NCI-H748 (cell line): ENCODE measurements around the gene MED27.

Experiments used
- DNase-seq: peaks from one replicate; lab custom pipeline; 2025; ENCODE audit not compliant: unreplicated experiment; lab: John Stamatoyannopoulos, UW

MED27 gene

DNA sequence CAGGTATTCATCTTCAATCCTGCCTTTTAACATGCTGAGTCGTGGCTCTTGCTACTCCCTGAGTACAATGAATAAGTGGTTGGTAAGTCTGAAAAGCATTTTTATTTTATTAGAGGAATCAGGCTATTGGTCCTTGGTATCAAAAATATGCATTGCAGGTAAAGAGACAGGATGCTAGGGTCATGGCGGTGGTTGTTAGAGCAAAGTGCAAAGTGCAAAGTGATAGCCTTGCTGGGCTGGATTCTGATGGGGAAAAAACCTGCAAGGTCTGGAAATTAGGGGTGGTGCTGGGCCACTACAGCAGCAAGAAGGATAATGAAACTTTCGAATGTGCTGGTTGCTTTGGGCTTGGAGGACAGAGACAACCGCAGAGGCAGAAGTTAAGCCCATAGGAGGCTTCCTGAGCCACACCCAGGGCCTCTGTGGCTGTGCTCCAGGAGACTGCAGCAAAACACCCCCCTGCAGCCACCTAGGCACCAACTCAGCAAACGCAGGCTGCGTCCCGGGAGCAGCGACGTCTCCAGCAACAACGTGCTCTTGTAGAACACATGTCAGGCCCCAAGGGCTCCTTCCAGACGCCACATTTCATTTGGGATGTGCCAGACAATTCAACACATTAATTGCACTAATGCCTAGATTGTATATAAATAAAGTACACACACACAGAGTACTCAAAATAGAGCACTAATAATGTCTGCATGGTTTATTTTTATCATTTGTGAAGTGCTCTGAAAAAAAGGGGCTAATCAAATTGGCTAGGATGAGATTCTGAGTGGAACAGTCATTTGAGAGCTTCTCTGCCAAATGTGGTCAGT, 190.0 kb downstream of the MED27 start:
- no peak for DNase-seq

DNA sequence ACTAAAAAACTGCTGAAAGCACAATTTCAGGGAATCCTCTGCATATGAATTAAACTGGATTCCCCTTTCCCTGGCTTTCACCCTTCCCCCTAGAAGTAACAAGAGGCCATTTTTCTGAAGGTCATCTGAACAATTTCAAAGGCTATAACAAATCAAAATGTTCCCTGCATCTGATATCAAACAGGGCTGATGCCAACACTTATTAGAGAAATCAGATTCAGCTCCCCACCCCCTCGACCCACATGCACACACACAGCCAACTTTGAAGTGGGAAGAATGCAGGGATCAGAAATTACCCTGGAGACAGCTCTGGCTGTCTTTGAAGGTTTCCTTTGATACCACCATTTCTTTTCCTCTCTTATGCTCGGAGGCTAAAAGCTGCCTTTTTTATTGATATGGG, 190.7 kb downstream of the MED27 start:
- no peak for DNase-seq

DNA sequence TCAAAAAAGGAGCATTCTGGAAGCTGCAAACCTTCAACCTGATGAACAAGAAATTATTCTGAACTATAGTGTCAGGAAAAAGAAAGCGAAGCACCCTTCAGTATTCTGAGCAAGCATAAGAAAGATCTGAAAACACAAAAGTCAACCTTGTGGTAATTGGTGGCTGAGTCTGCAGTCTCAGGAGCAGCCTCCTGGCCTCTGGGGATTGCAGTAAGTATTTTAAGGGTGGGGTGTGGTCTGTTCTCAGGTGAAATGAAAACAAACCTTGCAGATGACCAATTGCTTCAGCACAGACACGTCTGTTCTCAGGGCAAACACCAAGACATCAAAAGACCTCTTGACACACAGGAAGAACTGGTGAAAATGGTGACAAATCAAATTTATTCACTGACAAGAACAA, 192.0 kb downstream of the MED27 start:
- no peak for DNase-seq

DNA sequence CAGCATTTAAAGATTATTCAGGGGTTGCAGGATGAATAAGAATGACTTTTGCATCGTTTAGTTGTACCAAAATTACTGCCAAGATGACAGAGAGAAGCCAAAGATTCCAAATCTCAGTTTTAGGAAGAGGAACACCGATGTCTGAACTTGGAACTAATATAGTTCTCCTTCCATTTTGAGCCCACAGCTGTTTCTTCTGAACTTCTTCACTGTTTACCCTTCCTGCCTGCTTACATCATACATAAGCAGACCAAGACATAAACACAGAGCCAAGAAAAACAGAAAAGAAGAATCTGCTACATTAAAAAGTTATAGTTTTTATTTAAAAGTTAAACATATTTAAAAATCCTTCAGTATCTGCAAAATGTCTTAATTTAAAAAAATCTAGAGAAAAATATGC, 192.8 kb downstream of the MED27 start:
- DNase-seq: no peak

DNA sequence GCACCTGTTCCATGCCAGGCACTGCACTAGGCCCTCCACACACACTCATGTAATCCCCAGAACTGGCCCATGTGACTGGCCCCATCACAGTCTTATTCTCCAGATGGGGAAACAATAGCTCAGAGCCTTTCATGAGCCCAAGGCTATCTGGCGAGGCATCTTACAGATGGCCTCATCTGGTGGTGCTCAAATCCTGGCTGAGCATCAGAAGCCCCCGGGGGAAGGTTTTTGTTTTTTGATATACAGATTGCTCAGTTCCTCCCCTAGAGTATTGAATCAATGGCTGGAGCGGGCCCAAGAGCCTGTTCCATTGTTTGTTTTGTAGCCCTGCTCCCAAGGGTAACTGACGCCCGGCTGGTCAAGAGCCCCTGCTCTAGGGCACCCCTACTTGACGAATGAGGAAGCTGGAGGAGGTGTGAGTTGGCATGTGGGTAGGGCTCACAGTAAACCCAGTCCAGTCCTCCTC, 194.5 kb downstream of the MED27 start:
- no peak for DNase-seq

DNA sequence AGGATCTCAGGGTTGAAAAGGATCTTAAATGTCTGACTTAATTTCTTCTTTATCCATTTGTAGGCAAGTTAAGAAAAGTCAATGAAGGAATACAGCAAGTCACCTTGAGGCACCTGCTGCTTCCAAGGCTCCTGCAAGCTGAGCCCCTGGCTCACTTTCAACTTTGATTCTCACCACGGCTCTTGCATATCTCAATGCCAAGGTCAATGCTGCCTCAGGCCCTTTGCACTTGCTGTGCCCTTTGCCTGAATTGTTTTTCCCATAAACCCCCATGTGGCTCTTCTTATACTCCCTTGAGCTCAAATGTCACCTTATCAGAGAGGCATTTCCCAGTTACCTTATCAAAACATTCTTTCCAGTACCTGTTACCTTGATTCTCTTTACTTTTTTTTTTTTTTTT, 195.4 kb downstream of the MED27 start:
- DNase-seq: no peak

DNA sequence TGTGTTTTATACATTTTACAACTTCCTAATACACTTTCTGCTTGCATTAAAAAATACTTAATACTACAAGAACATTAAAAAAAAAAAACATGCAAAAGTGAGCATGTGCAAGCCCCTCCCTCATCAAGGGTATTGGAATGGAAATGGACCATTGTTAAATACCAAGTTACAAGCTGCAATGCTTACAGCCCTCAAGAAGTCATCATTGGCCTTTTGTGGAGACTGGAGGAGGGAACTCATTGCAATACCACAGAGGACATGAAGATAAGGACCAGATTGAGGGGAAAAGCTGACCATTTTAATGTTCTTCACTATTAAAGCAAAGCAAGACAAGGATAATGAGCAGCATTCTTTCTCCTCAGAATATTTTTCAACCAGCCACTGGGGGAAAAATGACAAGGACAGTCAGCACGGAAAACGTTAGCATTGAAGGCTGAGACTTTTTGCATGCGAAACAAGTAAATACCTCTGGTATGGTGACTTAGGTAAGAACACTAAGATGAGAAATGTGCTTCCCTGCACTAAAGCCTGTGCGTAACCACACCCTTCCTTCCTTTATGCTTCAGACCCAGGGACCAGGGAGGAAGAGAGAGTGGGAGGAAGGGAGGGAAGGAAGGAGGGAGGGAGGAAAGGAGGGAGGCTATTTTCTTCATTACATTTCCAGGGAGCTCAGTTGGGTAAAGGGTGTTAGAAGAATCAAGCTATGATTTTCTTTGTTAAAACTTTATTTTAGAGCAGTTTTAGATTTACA, 198.7 kb downstream of the MED27 start:
- DNase-seq: no peak

DNA sequence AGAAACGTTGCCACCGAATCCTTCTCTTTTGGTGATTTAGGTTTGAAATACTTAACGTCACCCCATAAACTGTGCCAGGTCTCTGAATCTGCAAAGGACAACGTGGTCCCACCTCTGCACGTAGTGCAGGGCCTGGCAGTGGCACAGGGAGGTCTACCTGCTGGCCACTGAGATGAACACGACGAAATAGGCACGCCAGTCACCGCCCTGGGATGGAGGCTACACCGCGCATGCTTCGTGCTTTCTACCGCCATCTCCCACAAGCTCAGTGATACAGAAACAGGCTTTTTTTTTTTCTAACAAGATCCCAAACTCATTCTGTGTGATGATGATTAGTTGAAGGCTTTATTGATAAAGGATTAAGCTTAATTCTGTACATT, 199.8 kb downstream of the MED27 start:
- no peak for DNase-seq

DNA sequence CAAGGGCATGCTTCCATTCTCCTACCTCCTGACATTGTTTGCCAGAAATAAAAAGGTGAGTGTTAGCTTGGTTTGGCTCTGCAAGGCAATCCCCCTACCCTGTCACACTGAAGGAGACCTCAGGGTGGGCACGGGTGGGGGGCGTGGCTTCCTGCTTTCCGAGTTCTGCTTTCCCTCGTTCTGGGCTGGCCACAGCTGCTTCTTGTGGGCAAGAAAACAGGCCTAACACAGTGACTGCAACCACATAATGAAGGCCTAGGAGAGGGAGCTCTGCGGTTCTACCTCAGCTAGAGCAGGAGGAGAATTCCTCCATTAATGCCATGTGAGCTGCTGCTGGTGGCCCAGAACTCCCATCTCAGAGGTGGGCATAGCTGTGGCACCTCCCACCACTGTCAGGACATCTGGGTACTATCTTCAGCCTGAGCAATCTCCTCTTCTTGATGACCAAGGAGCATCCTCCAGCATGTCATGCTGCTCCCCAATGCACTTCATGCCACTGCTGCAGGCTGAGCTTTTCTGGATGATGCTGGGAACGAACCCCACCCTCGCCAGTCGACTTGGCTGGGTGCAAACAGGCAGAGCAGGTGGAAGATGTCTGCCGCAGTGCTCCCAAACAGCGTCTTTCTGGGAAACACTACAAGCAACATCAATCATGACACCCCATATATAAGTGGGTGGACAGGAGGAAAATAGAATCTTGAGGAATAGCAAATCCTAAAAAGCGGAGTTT, 200.3 kb downstream of the MED27 start:
- no peak for DNase-seq

DNA sequence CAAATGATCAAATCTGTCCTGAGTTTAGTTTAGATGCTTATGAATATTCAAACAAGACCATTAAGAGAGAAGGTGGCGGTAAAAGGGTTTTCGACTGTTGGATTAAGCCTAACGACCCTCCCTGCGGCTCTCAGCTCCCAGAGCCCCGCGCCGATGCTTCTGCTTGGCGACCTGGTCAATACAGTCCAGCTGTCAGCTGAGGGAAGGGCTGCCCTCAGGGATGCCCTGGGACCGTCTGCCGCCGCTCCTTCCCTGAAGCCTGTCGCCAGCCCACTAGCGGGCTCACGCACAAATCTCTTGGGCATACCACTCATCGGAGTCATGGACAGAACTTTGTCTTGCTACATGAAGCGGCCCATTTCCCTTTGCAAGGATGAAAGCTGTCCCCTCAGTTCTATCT, 203.2 kb downstream of the MED27 start:
- no peak for DNase-seq

DNA sequence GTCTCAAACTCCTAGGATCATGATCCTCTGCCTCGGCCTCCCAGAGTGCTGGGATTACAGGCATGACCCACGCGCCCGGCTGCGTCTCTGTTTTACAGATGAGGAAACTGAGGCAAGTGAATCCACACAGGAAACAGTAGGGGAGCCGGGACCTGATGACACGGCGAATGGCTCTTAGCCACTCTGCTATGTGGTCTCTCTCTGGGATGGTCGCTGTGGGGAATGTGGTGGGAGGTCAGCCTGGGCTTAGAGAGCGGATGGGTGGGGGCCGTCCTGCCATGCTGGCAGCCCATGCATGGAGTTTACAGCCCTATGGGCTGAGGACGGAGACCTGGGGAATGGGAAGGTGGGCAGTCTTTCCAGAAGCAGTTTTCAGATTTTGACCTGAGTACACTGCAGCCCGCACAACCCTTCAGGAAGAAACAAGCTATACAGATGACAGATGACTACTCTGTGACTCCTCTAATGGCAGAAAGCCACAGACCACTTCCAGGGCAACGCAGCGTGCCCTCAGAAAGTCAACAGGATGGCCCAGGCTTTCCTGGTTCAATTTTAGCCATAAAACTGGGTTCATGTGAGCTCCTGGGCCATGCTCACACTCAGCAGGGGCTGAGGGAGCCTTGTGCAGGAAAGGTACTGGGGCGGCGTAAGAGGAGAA, 203.7 kb downstream of the MED27 start:
- no peak for DNase-seq

DNA sequence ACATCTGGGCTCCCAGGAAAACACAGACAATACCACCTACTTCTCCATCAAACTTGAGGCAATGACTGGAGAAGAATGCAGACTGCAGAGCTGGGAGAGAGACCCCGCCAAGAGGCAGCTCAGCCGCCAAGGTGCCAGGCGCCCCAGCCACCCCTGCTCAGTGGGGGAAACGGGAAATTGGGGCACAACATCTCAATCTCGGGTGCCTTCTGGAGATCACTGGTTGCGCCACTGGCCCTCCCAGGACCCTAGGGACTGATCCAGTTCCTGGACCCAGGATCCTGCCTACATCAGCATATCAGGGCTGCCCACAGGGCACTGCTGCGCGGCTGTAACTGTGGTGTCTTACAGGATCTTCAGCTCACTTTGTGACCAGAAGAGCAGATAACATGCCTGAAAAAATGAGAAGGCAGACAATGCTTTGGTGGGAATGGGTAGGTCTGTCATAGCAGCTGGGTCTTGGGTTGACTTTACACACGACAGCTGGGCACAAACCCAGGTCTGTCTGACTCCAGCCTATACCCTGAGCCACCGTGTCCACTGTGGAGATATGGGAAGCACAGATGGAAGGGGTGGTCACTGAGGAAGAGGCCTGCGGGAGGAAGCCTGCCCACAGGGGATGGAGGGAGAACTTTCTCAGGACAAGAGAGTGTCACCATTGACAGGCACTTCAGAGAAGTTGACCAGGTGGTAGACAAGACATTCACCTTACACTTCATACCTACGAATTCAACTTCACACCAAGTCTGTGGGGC, 204.6 kb downstream of the MED27 start:
- DNase-seq: no peak

DNA sequence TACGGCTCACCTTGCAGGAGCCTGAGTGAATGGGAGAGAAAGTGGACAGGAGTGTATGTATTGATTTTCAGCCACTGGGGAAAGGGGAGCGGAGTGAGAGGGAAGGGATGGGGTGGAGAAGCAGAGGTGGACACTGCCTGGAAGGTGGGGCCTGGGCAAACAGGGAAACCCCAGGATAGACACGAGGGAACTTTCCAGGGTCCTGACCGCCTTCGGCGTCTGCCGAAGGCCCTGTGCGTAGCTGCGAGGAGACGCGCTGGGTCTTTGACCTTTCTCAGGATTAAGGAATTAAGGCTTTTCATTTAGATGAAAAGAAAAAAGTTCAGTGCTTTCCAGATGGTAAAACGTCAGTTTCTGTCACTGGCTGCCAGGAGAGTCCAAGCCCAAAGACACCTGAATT, 205.2 kb downstream of the MED27 start:
- no peak for DNase-seq

DNA sequence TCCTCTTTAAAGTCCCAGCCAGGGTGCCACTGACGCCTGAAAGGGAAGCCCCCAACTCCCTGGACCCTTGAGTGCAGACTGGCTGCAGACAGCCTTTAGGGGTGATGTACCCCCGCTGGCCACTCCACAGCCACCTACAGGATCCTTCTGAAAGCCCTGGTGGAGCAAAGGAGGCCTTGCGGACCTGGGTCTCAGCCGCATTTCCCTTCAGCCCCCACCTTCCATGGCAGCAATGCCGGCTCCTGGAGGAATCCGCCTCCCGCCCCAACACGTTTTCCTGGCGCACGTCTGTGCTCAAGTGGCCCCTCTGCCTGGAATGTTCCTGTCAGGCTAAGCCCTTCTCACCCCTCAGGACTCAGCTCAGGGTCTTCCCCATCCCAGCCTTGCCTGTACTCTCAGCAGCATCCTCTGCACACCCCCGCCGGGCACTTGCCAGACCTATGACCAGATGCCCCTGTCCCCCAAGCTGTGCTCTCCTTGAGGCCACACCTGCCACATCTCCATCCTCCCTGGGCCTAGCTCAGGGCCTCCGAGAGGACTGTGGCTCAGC, 205.7 kb downstream of the MED27 start:
- no peak for DNase-seq

DNA sequence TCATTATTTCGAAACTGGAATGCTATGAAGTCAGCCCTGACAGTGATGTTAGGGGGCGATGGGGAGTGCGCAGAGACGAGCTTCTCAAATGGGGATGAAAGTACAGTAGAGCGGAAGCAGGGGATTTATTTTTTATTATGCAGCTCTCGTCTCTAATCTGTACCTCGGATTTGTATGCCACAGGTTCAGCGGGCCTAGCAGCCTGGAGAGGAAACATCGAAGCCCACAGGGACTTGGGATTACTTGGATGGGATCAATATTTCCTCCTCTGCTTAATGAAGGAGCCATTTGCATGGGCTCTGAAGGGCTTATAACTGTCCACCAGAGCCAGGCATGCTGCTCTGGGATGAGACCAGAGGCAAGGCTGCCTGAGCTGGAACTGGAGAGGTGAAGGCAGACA, 206.3 kb downstream of the MED27 start:
- no peak for DNase-seq

DNA sequence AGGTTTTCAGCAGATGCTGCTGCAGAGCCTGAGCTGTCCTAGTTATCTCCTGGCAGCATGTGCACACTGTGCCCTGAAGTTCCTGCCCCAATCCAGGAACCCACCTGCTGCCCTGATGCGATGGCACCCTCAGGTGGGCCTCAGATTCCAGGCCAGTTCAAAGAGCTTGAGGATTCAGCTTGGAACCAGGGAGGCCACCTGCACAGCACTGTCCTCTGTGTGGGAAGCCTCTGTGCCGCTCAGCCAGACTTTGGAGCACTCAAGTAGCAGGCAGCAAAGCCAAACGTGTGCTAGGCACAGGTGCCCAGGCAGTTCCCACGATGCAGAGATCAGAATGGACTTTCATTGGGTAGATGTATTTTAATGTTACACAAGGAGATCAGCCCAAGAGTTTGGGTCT, 207.0 kb downstream of the MED27 start:
- no peak for DNase-seq

DNA sequence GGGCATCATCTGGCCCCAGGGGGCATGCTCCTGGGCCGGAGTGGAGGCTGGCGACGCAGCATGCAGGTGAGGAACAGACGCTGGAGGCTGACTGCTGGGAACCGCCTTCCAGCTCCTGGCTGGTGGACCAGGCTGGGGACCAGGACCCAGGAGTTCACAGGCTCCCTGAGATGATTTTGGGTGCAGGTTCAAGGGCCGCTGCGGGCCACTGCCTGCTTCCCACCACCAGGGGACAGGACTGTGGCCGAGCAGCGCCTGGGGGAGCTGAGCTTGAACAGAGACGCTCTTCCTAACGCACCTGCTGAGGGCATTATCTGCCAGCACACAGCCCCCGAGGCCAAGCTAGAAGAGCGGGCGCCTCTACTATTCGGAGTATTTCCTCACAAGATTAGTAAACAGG, 207.7 kb downstream of the MED27 start:
- DNase-seq: no peak

DNA sequence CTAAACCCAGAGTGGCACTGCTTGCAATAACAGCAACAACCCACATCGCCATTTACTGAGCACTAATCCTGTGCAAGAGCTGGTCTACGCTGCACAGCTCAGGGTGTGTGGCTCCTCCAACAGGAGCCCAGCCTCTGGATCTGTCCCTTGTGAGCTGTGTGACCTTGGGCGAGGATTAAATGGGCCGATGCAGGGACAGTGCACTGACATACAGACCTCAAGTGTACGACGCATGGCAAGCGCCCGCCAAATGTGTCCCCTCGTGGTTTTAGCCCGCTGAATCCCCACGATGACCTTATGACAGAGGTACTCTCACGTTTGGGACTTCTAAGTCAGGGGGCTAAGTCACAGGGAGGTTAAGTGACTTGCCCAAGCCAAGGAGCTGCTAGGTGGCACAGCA, 209.5 kb downstream of the MED27 start:
- no peak for DNase-seq

DNA sequence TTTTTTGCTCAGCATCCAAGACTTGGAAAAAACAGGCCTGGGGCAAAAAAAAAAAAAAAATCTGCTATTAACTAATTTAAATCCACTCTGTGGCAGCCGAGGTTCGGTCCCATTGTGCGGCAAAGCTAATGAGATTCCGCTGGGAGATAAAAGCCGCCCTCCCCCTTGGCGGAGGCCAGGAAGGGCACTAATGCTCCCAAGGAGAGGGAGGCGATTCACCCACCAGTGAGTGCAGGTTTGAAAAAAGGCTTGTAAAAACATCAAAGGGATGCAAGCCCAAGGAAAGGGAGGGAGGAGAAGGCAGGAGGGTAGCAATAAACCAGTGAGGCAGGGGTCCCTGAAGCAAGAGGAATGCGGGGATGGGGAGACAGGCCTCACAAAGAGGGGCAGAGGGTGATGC, 210.3 kb downstream of the MED27 start:
- DNase-seq: no peak

DNA sequence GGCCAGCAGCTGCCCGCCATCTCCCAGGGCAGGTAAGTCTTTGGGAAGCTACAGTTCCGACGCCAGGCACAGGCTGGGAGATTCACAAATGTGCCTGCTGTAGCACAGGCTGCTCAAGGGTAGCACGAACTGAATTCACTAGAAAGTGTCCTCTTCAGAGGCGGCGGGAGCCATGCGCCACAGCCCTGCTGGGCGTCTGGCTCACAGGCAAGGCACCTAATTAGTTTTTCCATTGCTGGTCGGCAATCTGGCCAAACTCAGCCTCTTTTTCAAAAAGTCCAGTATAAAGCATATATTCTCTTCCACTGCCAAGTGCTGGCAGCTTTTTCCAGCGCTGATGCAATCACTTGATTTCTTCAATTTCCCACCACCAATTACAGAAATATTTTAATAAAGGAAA, 210.9 kb downstream of the MED27 start:
- no peak for DNase-seq
